WTC11 (cell line): ENCODE data around the gene RMND5A. TPM values are rescaled to one million over a fixed set of nuclear protein-coding genes. Genes with fewer than 3 reads are reported as not detected.
A peak's percentile ranks its signal among the peaks of the same experiment; 100 is the strongest.
"Not testable (repeated sequence)": the region's sequence is repeated elsewhere in the genome, so short reads cannot be mapped to it uniquely, and the experiment has no call there.

ENCODE experiments used
- ATAC-seq: fragments of 200-7000 bp; cut with Tn5 transposase; 2 replicates; pipeline ENCODE4 v1.10.0; 2021; ENCODE audit warnings: mild to moderate bottlenecking, moderate library complexity
- Bru-seq: library from RNA; stranded (reverse); fragments of 400-500 nt; gene quantifications from one replicate; lab custom pipeline; 2021; lab: Mats Ljungman, UMichigan
- CTCF ChIA-PET: fragments of 300-600 bp; sonication (Branson Sonifier 250); formaldehyde crosslinking; loops from one replicate; lab custom pipeline; 2021; ENCODE audit warnings: antibody characterized with exemption; lab: Charles Lee
- POLR2A ChIA-PET: fragments of 350-600 bp; sonication (Branson Sonifier 250); formaldehyde crosslinking; loops from one replicate; lab custom pipeline; 2021; ENCODE audit warnings: antibody characterized with exemption; lab: Charles Lee
- DNase-seq: peaks from one replicate; pipeline ENCODE4 v3.0.0; 2021; ENCODE audit warnings: low spot score
- H3K27ac Mint-ChIP-seq: 2 replicates; pipeline ENCODE4 v1.8.0; 2021; ENCODE audit warnings: mixed read lengths
- H3K27me3 Mint-ChIP-seq: 2 replicates; pipeline ENCODE4 v1.8.0; 2021; ENCODE audit warnings: low read depth, mild to moderate bottlenecking, moderate library complexity, mixed read lengths
- H3K36me3 Mint-ChIP-seq: 2 replicates; pipeline ENCODE4 v1.8.0; 2021; ENCODE audit warnings: mixed read lengths
- H3K4me1 Mint-ChIP-seq: 2 replicates; pipeline ENCODE4 v1.8.0; 2022; ENCODE audit warnings: mixed read lengths
- H3K4me3 Mint-ChIP-seq: 2 replicates; pipeline ENCODE4 v1.8.0; 2021; ENCODE audit warnings: mild to moderate bottlenecking, moderate library complexity, mixed read lengths
- H3K9me3 Mint-ChIP-seq: 2 replicates; pipeline ENCODE4 v1.8.0; 2021; ENCODE audit warnings: mixed read lengths
- ATF1 ChIP-seq: sonication (generic); formaldehyde crosslinking; IDR thresholded peaks from 2 replicates; pipeline ENCODE4 v1.8.1; 2023; ENCODE audit warnings: mild to moderate bottlenecking, moderate library complexity, missing genetic modification reagents
- CREM ChIP-seq: sonication (generic); formaldehyde crosslinking; IDR thresholded peaks from 2 replicates; pipeline ENCODE4 v1.8.1; 2022; ENCODE audit warnings: mild to moderate bottlenecking, missing genetic modification reagents, moderate library complexity
- E2F5 ChIP-seq: sonication (generic); formaldehyde crosslinking; IDR thresholded peaks from 2 replicates; pipeline ENCODE4 v1.8.1; 2022; ENCODE audit warnings: mild to moderate bottlenecking, moderate library complexity, missing genetic modification reagents
- EMX1 ChIP-seq: fragments of 250-450 bp; sonication (Bioruptor Pico); IDR thresholded peaks from 2 replicates; pipeline ENCODE4 v1.8.0; 2021; ENCODE audit warnings: mild to moderate bottlenecking
- FOXJ3 ChIP-seq: sonication (generic); formaldehyde crosslinking; IDR thresholded peaks from 2 replicates; pipeline ENCODE4 v1.9.0; 2021; ENCODE audit warnings: missing genetic modification reagents, mild to moderate bottlenecking, borderline replicate concordance
- GABPB1 ChIP-seq: sonication (generic); formaldehyde crosslinking; IDR thresholded peaks from 2 replicates; pipeline ENCODE4 v1.8.1; 2023; ENCODE audit warnings: mild to moderate bottlenecking, missing genetic modification reagents
- GTF2I ChIP-seq: fragments of 250-450 bp; sonication (Bioruptor Pico); conservative IDR thresholded peaks from 2 replicates; pipeline ENCODE4 v1.4.0; 2021; ENCODE audit warnings: mild to moderate bottlenecking
- MXD4 ChIP-seq: fragments of 250-450 bp; sonication (Bioruptor Pico); IDR thresholded peaks from 2 replicates; pipeline ENCODE4 v1.8.0; 2021; ENCODE audit warnings: mild to moderate bottlenecking, moderate library complexity, borderline replicate concordance
- NFYB ChIP-seq: sonication (generic); formaldehyde crosslinking; conservative IDR thresholded peaks from 2 replicates; pipeline ENCODE4 v1.8.0; 2022; ENCODE audit warnings: low read depth, missing genetic modification reagents
- NR2C2 ChIP-seq: sonication (generic); formaldehyde crosslinking; IDR thresholded peaks from 2 replicates; pipeline ENCODE4 v1.8.0; 2022; ENCODE audit warnings: mild to moderate bottlenecking, missing genetic modification reagents
- OVOL2 ChIP-seq: fragments of 250-450 bp; sonication (Bioruptor Pico); IDR thresholded peaks from 2 replicates; pipeline ENCODE4 v1.9.0; 2021; ENCODE audit warnings: mild to moderate bottlenecking, borderline replicate concordance
- ZNF317 ChIP-seq: sonication (generic); formaldehyde crosslinking; IDR thresholded peaks from 2 replicates; pipeline ENCODE4 v1.8.1; 2023; ENCODE audit warnings: low read depth, mild to moderate bottlenecking, moderate library complexity, missing genetic modification reagents, borderline replicate concordance
- ZNF512 ChIP-seq: sonication (generic); formaldehyde crosslinking; IDR thresholded peaks from 2 replicates; pipeline ENCODE4 v1.8.1; 2022; ENCODE audit warnings: missing genetic modification reagents, borderline replicate concordance
- long read RNA-seq, 3 experiments: library from RNA in 1 of 3; library from capped mRNA in 1 of 3; library from polyadenylated mRNA in 1 of 3; unstranded in 2 of 3; stranded (forward) in 1 of 3; transcript quantifications; one replicate each; pipeline ENCODE4 v2.0.0, GENCODE V29; 2021
- total RNA-seq: library from RNA; stranded (reverse); gene quantifications from 3 replicates; pipeline ENCODE4 v1.2.3, GENCODE V29; 2021
- TF ChIP-seq, protein P1 (sequence below): fragments of 250-450 bp; sonication (Bioruptor Pico); IDR thresholded peaks from 2 replicates; pipeline ENCODE4 v1.8.0; 2021; ENCODE audit warnings: mild to moderate bottlenecking
- TF ChIP-seq, protein P2 (sequence below): sonication (generic); formaldehyde crosslinking; IDR thresholded peaks from 2 replicates; pipeline ENCODE4 v1.8.0; 2022; ENCODE audit warnings: mild to moderate bottlenecking, missing genetic modification reagents
- TF ChIP-seq, protein P3 (sequence below): sonication (generic); formaldehyde crosslinking; IDR thresholded peaks from 2 replicates; pipeline ENCODE4 v1.8.0; 2022; ENCODE audit warnings: mild to moderate bottlenecking, missing genetic modification reagents

RMND5A gene, protein sequence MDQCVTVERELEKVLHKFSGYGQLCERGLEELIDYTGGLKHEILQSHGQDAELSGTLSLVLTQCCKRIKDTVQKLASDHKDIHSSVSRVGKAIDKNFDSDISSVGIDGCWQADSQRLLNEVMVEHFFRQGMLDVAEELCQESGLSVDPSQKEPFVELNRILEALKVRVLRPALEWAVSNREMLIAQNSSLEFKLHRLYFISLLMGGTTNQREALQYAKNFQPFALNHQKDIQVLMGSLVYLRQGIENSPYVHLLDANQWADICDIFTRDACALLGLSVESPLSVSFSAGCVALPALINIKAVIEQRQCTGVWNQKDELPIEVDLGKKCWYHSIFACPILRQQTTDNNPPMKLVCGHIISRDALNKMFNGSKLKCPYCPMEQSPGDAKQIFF
- total RNA-seq (54.4 to 55.4 TPM (median 54.5 TPM) in 3 replicates), Bru-seq, nascent RNA (percentile 83 among the genes with signal in this experiment)
- long read RNA-seq, experiment 1, full-length matches to known transcripts: 195 of 259 reads
- long read RNA-seq, experiment 1, partial matches to known transcripts: 53 of 259 reads
- long read RNA-seq, experiment 1, other reads (novel, unspliced or antisense): 11 of 259 reads
- long read RNA-seq, experiment 2, full-length matches to known transcripts: 28 of 91 reads
- long read RNA-seq, experiment 2, partial matches to known transcripts: 9 of 91 reads
- long read RNA-seq, experiment 2, other reads (novel, unspliced or antisense): 54 of 91 reads
- long read RNA-seq, experiment 3, partial matches to known transcripts: 2 of 2 reads
- long read RNA-seq, experiment 3, other reads (novel, unspliced or antisense): 0 of 2 reads

- H3K27me3 Mint-ChIP-seq, POLR2A ChIA-PET, H3K27ac Mint-ChIP-seq, H3K36me3 Mint-ChIP-seq, H3K9me3 Mint-ChIP-seq, H3K4me1 Mint-ChIP-seq, CTCF ChIA-PET: not testable (repeated sequence)
- ATAC-seq (peak; percentile 95), DNase-seq (peak; percentile 88)
- H3K4me3 Mint-ChIP-seq: peak within 1 kb of the TSS; percentile 72
Measured at GRCh38 chr2:86719637-86720539, at the start of gene RMND5A. Gene RMND5A (plus strand): TSS chr2:86720291. CDS start chr2:86720668, 377 bp downstream.

- TF ChIP-seq OVOL2 (CRISPR knock-in tag): no peak
- no peak for TF ChIP-seq CREM (CRISPR knock-in tag)
- TF ChIP-seq ZNF512: no peak
- no peak for TF ChIP-seq ATF1 (CRISPR knock-in tag)
- TF ChIP-seq, protein P1, sequence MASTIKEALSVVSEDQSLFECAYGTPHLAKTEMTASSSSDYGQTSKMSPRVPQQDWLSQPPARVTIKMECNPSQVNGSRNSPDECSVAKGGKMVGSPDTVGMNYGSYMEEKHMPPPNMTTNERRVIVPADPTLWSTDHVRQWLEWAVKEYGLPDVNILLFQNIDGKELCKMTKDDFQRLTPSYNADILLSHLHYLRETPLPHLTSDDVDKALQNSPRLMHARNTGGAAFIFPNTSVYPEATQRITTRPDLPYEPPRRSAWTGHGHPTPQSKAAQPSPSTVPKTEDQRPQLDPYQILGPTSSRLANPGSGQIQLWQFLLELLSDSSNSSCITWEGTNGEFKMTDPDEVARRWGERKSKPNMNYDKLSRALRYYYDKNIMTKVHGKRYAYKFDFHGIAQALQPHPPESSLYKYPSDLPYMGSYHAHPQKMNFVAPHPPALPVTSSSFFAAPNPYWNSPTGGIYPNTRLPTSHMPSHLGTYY (CRISPR knock-in tag): no peak
- no peak for TF ChIP-seq NR2C2 (CRISPR knock-in tag)
- TF ChIP-seq FOXJ3: no peak
- no peak for TF ChIP-seq MXD4 (CRISPR knock-in tag)
- TF ChIP-seq ZNF317 (CRISPR knock-in tag): no peak
- ATAC-seq (no peak), DNase-seq (no peak)
- Mint-ChIP-seq H3K4me1 (no peaks in the 10 kb centered on the region), H3K9me3 (peaks cover 23% of the 10 kb centered on the region), H3K4me3 (no peak overlapping the region), H3K27ac (no peak overlapping the region), H3K36me3 (peaks cover 12% of the 10 kb centered on the region), H3K27me3 (no peaks in the 10 kb centered on the region; the same call in 1 of the 2 replicates)
- ChIA-PET CTCF (no interaction called here), POLR2A (no interaction called here)
Measured at GRCh38 chr2:86671337-86671981, 48.6 kb upstream of the RMND5A start.

- ChIA-PET POLR2A (no interaction called here), CTCF (no interaction called here)
Measured at GRCh38 chr2:86672027-86672545, 48.0 kb upstream of the RMND5A start.

GRCh38 chr2:86673011-86673410, 47.1 kb upstream of the RMND5A start:
- H3K9me3 Mint-ChIP-seq: peaks cover 8% of the 10 kb centered on the region
- ChIA-PET CTCF (no interaction called here), POLR2A (no interaction called here)
- H3K36me3 Mint-ChIP-seq: peaks cover 3% of the 10 kb centered on the region; the same call in 1 of the 2 replicates
- H3K4me1 Mint-ChIP-seq: no peaks in the 10 kb centered on the region
- H3K27me3 Mint-ChIP-seq: no peaks in the 10 kb centered on the region
- DNase-seq: no peak
- H3K27ac Mint-ChIP-seq: no peak overlapping the region
- no peak overlapping the region for H3K4me3 Mint-ChIP-seq
- ATAC-seq: no peak
- no peak for TF ChIP-seq E2F5 (CRISPR knock-in tag)
- TF ChIP-seq, protein P2, sequence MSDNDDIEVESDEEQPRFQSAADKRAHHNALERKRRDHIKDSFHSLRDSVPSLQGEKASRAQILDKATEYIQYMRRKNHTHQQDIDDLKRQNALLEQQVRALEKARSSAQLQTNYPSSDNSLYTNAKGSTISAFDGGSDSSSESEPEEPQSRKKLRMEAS (CRISPR knock-in tag): no peak
- TF ChIP-seq, protein P3, sequence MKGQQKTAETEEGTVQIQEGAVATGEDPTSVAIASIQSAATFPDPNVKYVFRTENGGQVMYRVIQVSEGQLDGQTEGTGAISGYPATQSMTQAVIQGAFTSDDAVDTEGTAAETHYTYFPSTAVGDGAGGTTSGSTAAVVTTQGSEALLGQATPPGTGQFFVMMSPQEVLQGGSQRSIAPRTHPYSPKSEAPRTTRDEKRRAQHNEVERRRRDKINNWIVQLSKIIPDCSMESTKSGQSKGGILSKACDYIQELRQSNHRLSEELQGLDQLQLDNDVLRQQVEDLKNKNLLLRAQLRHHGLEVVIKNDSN (CRISPR knock-in tag): no peak
- TF ChIP-seq NFYB (CRISPR knock-in tag): no peak
- no peak for TF ChIP-seq EMX1 (CRISPR knock-in tag)
- TF ChIP-seq GABPB1 (CRISPR knock-in tag): no peak

More at GRCh38 chr2:86672027-86672545, 48.0 kb upstream of the RMND5A start:
- Mint-ChIP-seq H3K9me3 (peaks cover 17% of the 10 kb centered on the region), H3K27me3 (no peaks in the 10 kb centered on the region; the same call in 1 of the 2 replicates), H3K4me3 (no peak overlapping the region), H3K4me1 (no peaks in the 10 kb centered on the region), H3K36me3 (peaks cover 12% of the 10 kb centered on the region), H3K27ac (no peak overlapping the region)
- ATAC-seq (no peak), DNase-seq (no peak)
- TF ChIP-seq GTF2I (CRISPR knock-in tag): no peak
